Neural cell (in vitro differentiated cells): ENCODE data around the gene CHEK1. TPM values are rescaled to one million over a fixed set of nuclear protein-coding genes. Genes with fewer than 3 reads are reported as not detected.

Experiments
- H2AFZ ChIP-seq: fragments of 200-600, 300-800 bp; sonication (generic), shearing (Covaris generic); 2 replicates; pipeline ENCODE4 v1.6.0; 2014; ENCODE audit warnings: low read depth, mild to moderate bottlenecking, antibody characterized with exemption, low read length, moderate library complexity
- H3F3A ChIP-seq: fragments of 200-600 bp; shearing (Covaris generic); 2 replicates; pipeline ENCODE4 v1.6.1; 2016; ENCODE audit warnings: mild to moderate bottlenecking, moderate library complexity, mixed read lengths, antibody characterized with exemption, low read length; ENCODE audit not compliant: insufficient read depth, poor library complexity, severe bottlenecking
- H3K27ac ChIP-seq: fragments of 200-600, 300-800 bp; sonication (generic), shearing (Covaris generic); 2 replicates; pipeline ENCODE4 v1.5.1; 2014; ENCODE audit warnings: mild to moderate bottlenecking, low read length, moderate library complexity
- H3K27me3 ChIP-seq: fragments of 300-800, 200-600 bp; sonication (generic), shearing (Covaris generic); 2 replicates; pipeline ENCODE4 v1.6.0; 2014; ENCODE audit warnings: mild to moderate bottlenecking, low read depth, low read length, moderate library complexity; ENCODE audit not compliant: insufficient read depth
- H3K36me3 ChIP-seq: fragments of 300-800, 200-600 bp; sonication (generic), shearing (Covaris generic); 2 replicates; pipeline ENCODE4 v1.5.1; 2014; ENCODE audit warnings: mild to moderate bottlenecking, antibody characterized with exemption, low read length, moderate library complexity; ENCODE audit not compliant: insufficient read depth
- H3K4me2 ChIP-seq: fragments of 300-800, 200-600 bp; sonication (generic), shearing (Covaris generic); 2 replicates; pipeline ENCODE4 v1.6.0; 2014; ENCODE audit warnings: mild to moderate bottlenecking, low read length
- H3K4me3 ChIP-seq: fragments of 300-800, 200-600 bp; sonication (generic), shearing (Covaris generic); 2 replicates; pipeline ENCODE4 v1.5.1; 2014; ENCODE audit warnings: mild to moderate bottlenecking, low read length, moderate library complexity
- H3K79me2 ChIP-seq: fragments of 200-600 bp; shearing (Covaris generic); replicated peaks from 2 replicates; pipeline ENCODE4 v1.6.0; 2014; ENCODE audit warnings: mild to moderate bottlenecking, low read length, moderate library complexity; ENCODE audit not compliant: insufficient read depth
- H3K9ac ChIP-seq: fragments of 300-800, 200-600 bp; sonication (generic), shearing (Covaris generic); 2 replicates; pipeline ENCODE4 v1.6.1; 2016; ENCODE audit warnings: mild to moderate bottlenecking, low read length, mixed read lengths
- H3K9me2 ChIP-seq: fragments of 200-600 bp; shearing (Covaris generic); 2 replicates; pipeline ENCODE4 v1.6.1; 2016; ENCODE audit warnings: mild to moderate bottlenecking, low read length, mixed read lengths; ENCODE audit not compliant: insufficient read depth
- H3K9me3 ChIP-seq: fragments of 200-600, 300-800 bp; sonication (generic), shearing (Covaris generic); 2 replicates; pipeline ENCODE4 v1.6.1; 2016; ENCODE audit warnings: mild to moderate bottlenecking, mixed run types, low read length, moderate library complexity, mixed read lengths
- H4K20me1 ChIP-seq: fragments of 200-600 bp; shearing (Covaris generic); 2 replicates; pipeline ENCODE4 v1.6.1; 2016; ENCODE audit warnings: mild to moderate bottlenecking, mixed run types; ENCODE audit not compliant: insufficient read depth
- CTCF ChIP-seq: fragments of 450-650 bp; IDR thresholded peaks from 2 replicates; pipeline ENCODE4 v1.5.1; 2014; ENCODE audit warnings: antibody characterized with exemption, mild to moderate bottlenecking, moderate library complexity; ENCODE audit not compliant: poor library complexity, severe bottlenecking
- EP300 ChIP-seq: fragments of 450-650 bp; conservative IDR thresholded peaks from 2 replicates; pipeline ENCODE4 v1.6.1; 2014; ENCODE audit warnings: antibody characterized with exemption, mild to moderate bottlenecking, moderate library complexity; ENCODE audit not compliant: poor library complexity, severe bottlenecking
- EZH2 ChIP-seq: fragments of 200-600, 300-800 bp; shearing (Covaris generic), sonication (generic); IDR thresholded peaks from 2 replicates; pipeline ENCODE4 v1.6.1; 2014; ENCODE audit warnings: antibody characterized with exemption, low read length, borderline replicate concordance, mild to moderate bottlenecking; ENCODE audit not compliant: insufficient read depth, poor library complexity, severe bottlenecking
- MXI1 ChIP-seq: fragments of 450-650 bp; conservative IDR thresholded peaks from 2 replicates; pipeline ENCODE4 v1.6.1; 2014; ENCODE audit warnings: antibody characterized with exemption, mild to moderate bottlenecking; ENCODE audit not compliant: poor library complexity, severe bottlenecking
- POLR2AphosphoS5 ChIP-seq: IDR thresholded peaks from 2 replicates; pipeline ENCODE4 v1.6.1; 2012
- RAD21 ChIP-seq: fragments of 450-650 bp; conservative IDR thresholded peaks from 2 replicates; pipeline ENCODE4 v1.6.1; 2014; ENCODE audit warnings: antibody characterized with exemption, mild to moderate bottlenecking, moderate library complexity
- REST ChIP-seq: IDR thresholded peaks from 2 replicates; pipeline ENCODE4 v1.6.1; 2012; ENCODE audit warnings: borderline replicate concordance
- SMC3 ChIP-seq: fragments of 450-650 bp; conservative IDR thresholded peaks from 2 replicates; pipeline ENCODE4 v1.6.1; 2014; ENCODE audit warnings: antibody characterized with exemption, mild to moderate bottlenecking, moderate library complexity; ENCODE audit not compliant: poor library complexity
- TAF1 ChIP-seq: IDR thresholded peaks from 2 replicates; pipeline ENCODE4 v1.6.1; 2012; ENCODE audit warnings: low read depth
- polyA plus RNA-seq: library from polyadenylated mRNA; depleted of rRNA; stranded (reverse); fragments of >200 nt; gene quantifications from 2 replicates; pipeline ENCODE4 v1.2.3, GENCODE V29; 2014

Gene CHEK1
- polyA plus RNA-seq, 1 donor from 2014 or later: 33.0 TPM

- H3K27me3 ChIP-seq: no peaks in the 10 kb centered on the region
- no peak overlapping the region for H3K4me2 ChIP-seq
- H3F3A ChIP-seq: no peaks in the 10 kb centered on the region
- H2AFZ ChIP-seq: no peak overlapping the region
- H3K9ac ChIP-seq: no peak overlapping the region
- TF ChIP-seq SMC3: no peak
- TF ChIP-seq EP300: no peak
- no peak for TF ChIP-seq MXI1
- no peak for TF ChIP-seq RAD21
- no peak for TF ChIP-seq TAF1
- no peak for TF ChIP-seq EZH2
- no peak for TF ChIP-seq CTCF
- TF ChIP-seq POLR2AphosphoS5: no peak
- TF ChIP-seq REST: no peak
- no peaks in the 10 kb centered on the region for H4K20me1 ChIP-seq
- H3K27ac ChIP-seq: no peak overlapping the region
- no peak overlapping the region for H3K4me3 ChIP-seq
- H3K36me3 ChIP-seq: no peaks in the 10 kb centered on the region
- H3K9me2 ChIP-seq: no peaks in the 10 kb centered on the region
- H3K79me2 ChIP-seq: no peaks in the 10 kb centered on the region
- no peaks in the 10 kb centered on the region for H3K9me3 ChIP-seq
Measured at GRCh38 chr11:125689274-125689859, 64.4 kb downstream of the CHEK1 start.

GRCh38 chr11:125690006-125690405 is 65.0 kb downstream of the CHEK1 start:
- Histone ChIP-seq H3K9me3 (no peaks in the 10 kb centered on the region), H3K4me3 (no peak overlapping the region), H4K20me1 (no peaks in the 10 kb centered on the region), H3K27ac (no peak overlapping the region), H3K36me3 (no peaks in the 10 kb centered on the region), H3K27me3 (no peaks in the 10 kb centered on the region), H3K9ac (no peak overlapping the region), H3K4me2 (no peak overlapping the region), H3K79me2 (no peaks in the 10 kb centered on the region), H2AFZ (no peak overlapping the region), H3K9me2 (no peaks in the 10 kb centered on the region), H3F3A (no peaks in the 10 kb centered on the region)
- TF ChIP-seq TAF1 (no peak), RAD21 (no peak), SMC3 (no peak), MXI1 (no peak), REST (no peak), POLR2AphosphoS5 (no peak), CTCF (no peak), EZH2 (no peak), EP300 (no peak)
